Activated naive CD4-positive, alpha-beta T cell treated with anti-CD3 and anti-CD28 coated beads, Interleukin-2, amount 50 U/mL, for 24 hours (primary cell): ENCODE measurements around the gene TENT4A.

Experiments
- H3K27ac Mint-ChIP-seq: one replicate; pipeline ENCODE4 v1.8.0; 2021; ENCODE audit warnings: mild to moderate bottlenecking, mixed read lengths
- H3K27me3 Mint-ChIP-seq: one replicate; pipeline ENCODE4 v1.8.0; 2021; ENCODE audit warnings: mixed read lengths
- H3K36me3 Mint-ChIP-seq: one replicate; pipeline ENCODE4 v1.8.0; 2021; ENCODE audit warnings: mixed read lengths
- H3K4me1 Mint-ChIP-seq: one replicate; pipeline ENCODE4 v1.8.0; 2021; ENCODE audit warnings: mixed read lengths
- H3K4me3 Mint-ChIP-seq: one replicate; pipeline ENCODE4 v1.8.0; 2021; ENCODE audit warnings: mild to moderate bottlenecking, mixed read lengths
- H3K9me3 Mint-ChIP-seq: one replicate; pipeline ENCODE4 v1.8.0; 2021; ENCODE audit warnings: mixed read lengths

Gene TENT4A

DNA sequence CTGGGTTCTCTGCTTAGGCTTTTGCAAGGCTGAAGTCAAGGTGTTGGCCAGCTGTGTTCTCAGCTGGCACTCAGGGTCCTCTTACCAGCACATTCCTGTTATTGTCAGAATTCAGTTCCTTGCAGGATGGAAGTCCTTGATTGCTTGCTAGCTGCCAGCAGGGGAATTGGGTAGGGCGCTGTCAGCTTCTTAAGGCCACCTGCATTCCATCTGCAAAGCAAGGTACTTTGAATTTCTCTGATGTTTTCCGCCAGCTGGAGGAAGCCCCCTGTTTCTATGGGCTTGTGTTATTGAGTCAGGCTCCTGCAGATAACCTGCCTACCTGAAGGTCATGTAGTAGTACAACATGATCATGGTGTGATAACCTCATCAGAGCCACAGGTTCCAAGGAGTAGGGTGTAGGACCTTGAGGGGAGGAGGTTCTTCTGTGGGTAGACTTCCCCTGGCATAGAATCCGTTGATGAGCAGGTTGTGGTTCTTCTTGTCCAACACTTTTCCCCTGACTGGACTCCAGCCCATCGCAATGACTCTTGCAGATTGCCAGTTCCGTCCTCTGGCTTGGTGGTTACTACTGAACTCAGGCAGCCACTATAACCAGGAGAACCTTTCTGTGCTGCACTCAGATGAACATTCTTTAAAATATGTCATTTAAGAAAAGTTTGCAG is 6.8 kb downstream of the TENT4A start:
- Mint-ChIP-seq H3K27ac (no peak overlapping the region), H3K4me3 (no peak overlapping the region), H3K36me3 (peaks cover 7% of the 10 kb centered on the region), H3K9me3 (no peaks in the 10 kb centered on the region), H3K4me1 (peaks cover 96% of the 10 kb centered on the region), H3K27me3 (no peaks in the 10 kb centered on the region)

DNA sequence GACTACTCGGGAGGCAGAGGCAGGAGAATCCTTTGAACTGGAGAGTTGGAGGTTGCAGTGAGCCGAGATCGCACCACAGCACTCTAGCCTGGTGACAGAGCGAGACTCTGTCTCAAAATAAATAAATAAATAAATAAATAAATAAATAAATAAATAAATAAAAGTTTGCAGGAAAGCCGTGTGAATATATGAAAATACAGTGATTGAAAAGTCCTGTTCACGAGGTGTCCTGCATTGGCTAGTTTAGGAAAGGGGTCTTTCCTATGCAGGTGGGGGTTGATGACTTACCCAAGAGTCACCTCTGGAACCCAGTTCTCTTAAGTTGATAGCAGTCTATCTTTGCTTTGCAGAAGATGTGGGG is 7.3 kb downstream of the TENT4A start:
- H3K27me3 Mint-ChIP-seq = no peaks in the 10 kb centered on the region
- H3K9me3 Mint-ChIP-seq = no peaks in the 10 kb centered on the region
- peaks cover 96% of the 10 kb centered on the region for H3K4me1 Mint-ChIP-seq
- no peak overlapping the region for H3K27ac Mint-ChIP-seq
- no peak overlapping the region for H3K4me3 Mint-ChIP-seq
- H3K36me3 Mint-ChIP-seq = peaks cover 7% of the 10 kb centered on the region

DNA sequence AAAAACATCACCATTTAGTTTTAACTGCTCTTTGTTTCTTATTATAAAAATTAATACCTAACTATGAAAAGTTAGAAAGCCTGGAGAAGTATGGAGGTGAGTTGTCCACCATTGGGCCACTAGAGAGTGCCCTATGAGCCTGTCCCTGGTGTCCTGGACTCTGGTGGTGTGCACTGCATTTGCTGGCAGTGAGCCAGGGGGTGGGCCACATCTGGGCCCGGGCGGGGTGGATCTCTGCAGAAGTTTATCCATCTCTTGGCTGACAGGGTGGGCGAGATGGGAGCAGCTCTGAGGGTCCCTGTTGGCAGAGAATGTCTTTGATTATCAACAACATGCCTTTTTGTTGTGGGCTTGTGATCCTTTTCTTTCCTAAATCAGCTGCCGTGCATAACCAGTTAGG is 8.2 kb downstream of the TENT4A start:
- no peaks in the 10 kb centered on the region for H3K27me3 Mint-ChIP-seq
- no peaks in the 10 kb centered on the region for H3K9me3 Mint-ChIP-seq
- peaks cover 96% of the 10 kb centered on the region for H3K4me1 Mint-ChIP-seq
- peaks cover 7% of the 10 kb centered on the region for H3K36me3 Mint-ChIP-seq
- H3K27ac Mint-ChIP-seq = no peak overlapping the region
- peak overlapping the region; percentile 54 for H3K4me3 Mint-ChIP-seq

DNA sequence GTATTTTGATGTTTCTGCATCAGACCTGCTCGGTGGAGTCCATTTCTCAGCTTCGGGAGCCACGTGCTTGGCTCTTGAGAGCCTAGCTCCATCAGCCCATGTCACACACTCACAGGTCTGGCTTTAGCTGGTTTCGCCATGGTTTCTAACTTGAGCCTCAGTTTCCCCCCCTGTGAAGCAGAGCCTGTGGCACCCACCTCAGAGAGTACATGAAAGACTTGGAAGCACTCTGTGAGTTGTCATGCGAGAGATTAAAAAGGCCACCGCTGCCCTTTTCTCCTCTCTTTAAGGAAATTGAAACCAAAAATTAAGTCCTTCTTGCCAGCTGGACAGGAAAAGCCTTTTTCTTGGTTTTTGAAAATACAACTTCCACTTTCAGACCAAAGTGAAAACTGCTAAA is 8.8 kb downstream of the TENT4A start:
- no peak overlapping the region for H3K27ac Mint-ChIP-seq
- peak overlapping the region; percentile 54 for H3K4me3 Mint-ChIP-seq
- H3K36me3 Mint-ChIP-seq = peaks cover 7% of the 10 kb centered on the region
- H3K4me1 Mint-ChIP-seq = peaks cover 96% of the 10 kb centered on the region
- H3K27me3 Mint-ChIP-seq = no peaks in the 10 kb centered on the region
- no peaks in the 10 kb centered on the region for H3K9me3 Mint-ChIP-seq

DNA sequence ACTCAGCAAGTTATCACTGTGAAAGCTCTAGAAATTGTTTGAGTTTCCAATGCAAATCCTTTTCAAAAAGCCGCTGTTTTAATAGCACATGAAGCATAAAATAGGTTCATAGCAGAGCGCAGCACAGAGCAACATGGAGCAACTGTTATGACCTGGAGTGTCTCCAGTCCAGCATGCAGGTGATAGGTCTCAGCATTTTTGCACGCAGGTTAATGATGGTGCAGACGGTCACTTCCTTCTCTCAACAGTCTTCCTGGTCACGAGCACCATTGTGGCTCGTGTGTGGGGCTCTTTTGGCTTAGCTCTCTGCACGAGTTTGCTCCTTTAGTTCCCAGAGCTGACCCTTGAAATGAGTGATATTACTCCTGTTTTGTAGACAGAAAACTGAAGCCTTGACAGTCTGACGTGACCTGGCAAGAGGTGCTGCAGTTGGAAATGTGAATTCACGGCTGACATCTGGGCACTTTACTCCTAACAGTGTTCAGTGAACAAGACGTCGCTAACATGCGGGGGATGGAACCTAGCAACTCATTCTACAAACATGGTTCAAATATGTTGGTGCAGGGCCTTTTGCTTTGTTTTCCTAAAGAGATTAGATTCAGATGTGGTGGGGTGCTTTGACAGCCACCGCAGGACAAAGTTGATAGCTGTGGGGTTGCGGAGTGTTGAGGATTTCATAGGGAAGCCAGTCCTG is 10.0 kb downstream of the TENT4A start:
- H3K27me3 Mint-ChIP-seq = no peaks in the 10 kb centered on the region
- H3K27ac Mint-ChIP-seq = peak overlapping the region; percentile 32
- H3K4me3 Mint-ChIP-seq = no peak overlapping the region
- no peaks in the 10 kb centered on the region for H3K9me3 Mint-ChIP-seq
- peaks cover 96% of the 10 kb centered on the region for H3K4me1 Mint-ChIP-seq
- H3K36me3 Mint-ChIP-seq = peaks cover 7% of the 10 kb centered on the region

DNA sequence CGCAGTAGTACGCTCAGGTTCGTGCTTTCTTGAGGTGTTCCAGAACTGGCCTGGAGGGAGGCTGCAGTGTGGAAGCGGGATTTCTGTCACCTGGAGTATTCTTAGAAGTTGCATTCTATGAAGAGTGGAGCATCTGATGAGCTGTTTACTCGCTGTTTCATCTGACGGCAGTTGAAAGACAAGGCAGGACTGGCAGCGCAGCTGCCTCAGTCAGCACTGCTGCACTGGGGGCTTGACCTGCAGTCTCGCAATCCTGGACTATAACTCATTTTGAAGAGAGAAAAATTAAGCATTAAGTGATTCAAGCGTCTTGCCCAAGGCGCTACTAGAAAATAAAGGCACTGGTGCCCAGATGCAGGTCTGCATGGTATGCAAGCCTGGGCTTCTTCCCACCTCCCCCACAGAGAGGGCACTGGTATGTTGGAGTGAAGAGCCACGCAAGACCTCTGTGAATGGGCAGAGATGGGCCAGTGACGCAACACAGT is 10.6 kb downstream of the TENT4A start:
- Mint-ChIP-seq H3K36me3 (peaks cover 7% of the 10 kb centered on the region), H3K27ac (peak overlapping the region; percentile 32), H3K27me3 (no peaks in the 10 kb centered on the region), H3K4me1 (peaks cover 95% of the 10 kb centered on the region), H3K9me3 (no peaks in the 10 kb centered on the region), H3K4me3 (no peak overlapping the region)

DNA sequence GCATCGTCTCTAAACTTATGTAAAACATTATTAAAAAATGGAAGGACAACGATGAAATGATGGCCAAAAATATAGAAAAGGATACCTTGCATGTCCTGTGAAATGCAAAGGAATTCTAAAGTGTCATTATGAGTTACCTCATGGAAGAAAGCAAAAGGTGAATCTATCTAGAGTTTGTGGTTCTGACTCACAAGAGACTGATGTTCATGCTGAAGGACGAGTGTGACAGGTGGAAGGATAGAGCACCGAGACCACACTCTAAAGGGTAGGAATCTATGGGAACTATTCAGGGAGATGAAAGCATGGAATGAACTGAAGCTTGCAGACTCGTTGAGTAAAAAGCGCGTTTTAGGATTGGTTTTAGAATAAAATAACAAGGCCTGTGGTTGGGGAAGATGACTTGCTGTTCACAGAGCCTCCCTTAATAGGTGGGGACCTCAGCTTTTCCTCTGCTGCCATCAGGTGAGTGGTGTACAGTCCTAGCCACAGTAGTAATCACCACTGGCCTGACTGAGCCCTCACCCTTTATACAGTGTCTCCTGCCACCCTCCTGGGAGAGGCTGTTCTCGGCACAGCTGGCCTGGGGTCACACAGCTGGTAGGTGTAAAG is 11.2 kb downstream of the TENT4A start:
- peaks cover 95% of the 10 kb centered on the region for H3K4me1 Mint-ChIP-seq
- H3K9me3 Mint-ChIP-seq = no peaks in the 10 kb centered on the region
- H3K4me3 Mint-ChIP-seq = no peak overlapping the region
- no peaks in the 10 kb centered on the region for H3K27me3 Mint-ChIP-seq
- H3K27ac Mint-ChIP-seq = no peak overlapping the region
- H3K36me3 Mint-ChIP-seq = peaks cover 4% of the 10 kb centered on the region

DNA sequence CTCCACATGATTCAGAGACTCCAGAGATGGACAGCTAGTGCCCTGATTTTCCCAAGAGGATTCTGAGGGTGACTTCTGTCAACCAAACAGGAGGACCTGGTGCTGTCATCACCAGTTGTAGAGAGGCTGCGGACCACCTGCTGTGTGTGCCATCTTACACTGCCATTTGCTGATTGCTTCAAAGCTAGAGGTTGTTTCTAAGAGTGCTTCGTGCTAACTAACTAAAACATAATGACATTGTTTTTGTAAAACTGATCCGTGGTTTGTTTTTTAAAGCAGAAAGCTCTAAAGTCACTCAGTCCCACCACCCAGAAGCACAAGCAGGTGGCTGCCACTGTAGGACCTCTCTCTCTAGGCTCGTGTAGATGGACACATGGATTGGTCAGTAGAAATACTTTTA is 12.2 kb downstream of the TENT4A start:
- Mint-ChIP-seq H3K27ac (no peak overlapping the region), H3K4me1 (peaks cover 95% of the 10 kb centered on the region), H3K9me3 (no peaks in the 10 kb centered on the region), H3K36me3 (peaks cover 4% of the 10 kb centered on the region), H3K27me3 (no peaks in the 10 kb centered on the region), H3K4me3 (no peak overlapping the region)

DNA sequence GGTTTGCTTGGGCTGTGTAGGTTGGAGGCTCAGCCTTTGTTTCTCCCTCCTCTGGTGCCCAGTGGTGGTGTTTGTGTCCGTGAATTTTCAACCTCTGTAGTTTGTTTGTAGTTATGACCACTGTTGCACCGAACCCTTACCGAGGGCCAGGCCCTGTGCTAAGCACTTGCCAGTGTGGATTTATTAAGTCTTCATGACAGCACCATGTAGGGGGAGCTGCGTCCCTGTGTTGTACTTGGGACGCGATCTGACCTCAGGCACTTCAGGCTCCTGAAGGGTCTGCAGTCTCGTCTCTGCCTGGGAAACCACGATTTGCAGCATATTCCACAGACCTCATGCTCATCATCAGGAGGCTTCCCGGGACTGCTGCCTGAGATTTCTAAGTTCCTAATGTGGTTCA is 12.8 kb downstream of the TENT4A start:
- peaks cover 97% of the 10 kb centered on the region for H3K4me1 Mint-ChIP-seq
- no peaks in the 10 kb centered on the region for H3K9me3 Mint-ChIP-seq
- peaks cover 4% of the 10 kb centered on the region for H3K36me3 Mint-ChIP-seq
- no peak overlapping the region for H3K4me3 Mint-ChIP-seq
- no peaks in the 10 kb centered on the region for H3K27me3 Mint-ChIP-seq
- H3K27ac Mint-ChIP-seq = no peak overlapping the region

DNA sequence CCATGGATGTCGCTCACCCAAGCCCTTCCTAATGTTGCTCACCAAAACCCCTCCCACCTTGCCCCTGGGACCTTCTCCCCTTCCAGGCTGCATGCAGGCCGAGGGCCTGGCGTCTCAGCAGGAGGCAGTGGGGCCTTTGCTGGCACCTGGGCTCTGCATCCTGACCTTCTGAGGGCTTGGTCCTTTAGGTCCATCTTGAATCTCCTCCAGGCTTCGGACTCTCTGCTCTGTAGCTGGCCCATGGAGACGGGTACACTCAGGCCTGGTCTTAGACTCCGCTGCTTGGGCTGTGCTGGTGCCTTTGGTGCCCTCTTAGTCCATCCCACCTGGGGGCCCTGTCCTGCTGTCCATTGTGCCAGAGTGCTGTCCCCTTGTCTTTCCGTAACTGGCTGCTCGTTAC is 14.0 kb downstream of the TENT4A start:
- H3K27me3 Mint-ChIP-seq = no peaks in the 10 kb centered on the region
- no peaks in the 10 kb centered on the region for H3K9me3 Mint-ChIP-seq
- H3K4me3 Mint-ChIP-seq = peak overlapping the region; percentile 3
- peaks cover 96% of the 10 kb centered on the region for H3K4me1 Mint-ChIP-seq
- peaks cover 4% of the 10 kb centered on the region for H3K36me3 Mint-ChIP-seq
- peak overlapping the region; percentile 21 for H3K27ac Mint-ChIP-seq

DNA sequence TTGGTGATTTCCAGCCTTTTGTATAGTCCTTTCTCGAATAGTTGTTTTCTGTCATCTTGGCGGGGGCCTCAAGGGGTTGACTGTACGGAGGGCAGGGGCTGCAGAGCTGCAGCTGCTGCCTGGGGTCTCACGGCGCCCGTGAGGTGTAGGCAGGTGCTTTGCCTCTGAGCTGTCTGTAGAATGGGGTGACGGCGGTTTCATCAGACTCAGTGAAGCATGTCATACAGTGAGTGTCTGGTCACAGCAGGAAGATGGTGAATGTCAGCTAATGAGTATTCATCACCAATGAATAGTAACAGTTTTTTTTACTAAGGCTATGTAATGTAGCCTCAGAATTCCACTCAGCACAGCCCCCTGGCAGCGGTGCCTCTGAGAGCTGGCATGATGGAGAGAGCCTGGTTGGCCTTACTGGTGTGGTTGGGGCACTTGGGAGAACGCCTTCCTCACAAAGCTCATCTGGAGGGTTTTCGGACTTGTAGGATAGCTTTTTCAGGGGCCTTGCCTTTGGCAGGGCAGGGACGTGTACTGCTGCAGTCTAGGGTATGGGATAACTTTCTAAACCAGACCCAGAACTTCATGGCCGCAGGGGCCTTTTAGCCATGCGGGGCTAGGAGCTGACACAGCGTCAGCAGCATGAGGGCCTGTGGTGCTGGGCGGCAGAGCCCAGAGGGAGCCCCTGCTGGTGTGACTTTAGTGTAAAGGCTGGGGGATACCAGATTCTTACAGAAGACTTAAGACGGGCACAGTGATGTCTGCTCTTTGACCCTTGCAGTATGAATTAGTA is 15.0 kb downstream of the TENT4A start:
- Mint-ChIP-seq H3K27me3 (no peaks in the 10 kb centered on the region), H3K36me3 (peaks cover 4% of the 10 kb centered on the region), H3K9me3 (no peaks in the 10 kb centered on the region), H3K4me3 (peak overlapping the region; percentile 5), H3K4me1 (peaks cover 96% of the 10 kb centered on the region), H3K27ac (peak overlapping the region; percentile 92)

DNA sequence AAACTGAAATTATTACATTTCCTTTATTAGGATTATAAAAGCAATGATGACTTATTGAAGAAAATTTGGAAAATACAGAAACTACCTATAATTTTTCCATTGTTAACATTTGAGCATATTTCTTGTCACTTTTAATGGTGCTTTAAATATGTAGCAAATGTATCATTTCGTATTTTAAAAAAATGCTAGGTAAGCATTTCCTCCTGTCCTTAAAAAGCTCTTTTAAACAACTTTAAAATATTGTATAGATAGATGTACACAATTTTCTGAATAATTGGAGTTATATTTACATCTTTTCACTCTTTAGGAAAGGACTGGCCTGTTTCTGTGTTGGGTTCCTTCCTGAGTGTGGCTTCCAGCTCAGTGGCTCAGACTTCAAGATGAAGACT is 15.6 kb downstream of the TENT4A start:
- Mint-ChIP-seq H3K27ac (peak overlapping the region; percentile 76), H3K4me3 (peak overlapping the region; percentile 57), H3K27me3 (no peaks in the 10 kb centered on the region), H3K4me1 (peaks cover 96% of the 10 kb centered on the region), H3K36me3 (peaks cover 7% of the 10 kb centered on the region), H3K9me3 (no peaks in the 10 kb centered on the region)

DNA sequence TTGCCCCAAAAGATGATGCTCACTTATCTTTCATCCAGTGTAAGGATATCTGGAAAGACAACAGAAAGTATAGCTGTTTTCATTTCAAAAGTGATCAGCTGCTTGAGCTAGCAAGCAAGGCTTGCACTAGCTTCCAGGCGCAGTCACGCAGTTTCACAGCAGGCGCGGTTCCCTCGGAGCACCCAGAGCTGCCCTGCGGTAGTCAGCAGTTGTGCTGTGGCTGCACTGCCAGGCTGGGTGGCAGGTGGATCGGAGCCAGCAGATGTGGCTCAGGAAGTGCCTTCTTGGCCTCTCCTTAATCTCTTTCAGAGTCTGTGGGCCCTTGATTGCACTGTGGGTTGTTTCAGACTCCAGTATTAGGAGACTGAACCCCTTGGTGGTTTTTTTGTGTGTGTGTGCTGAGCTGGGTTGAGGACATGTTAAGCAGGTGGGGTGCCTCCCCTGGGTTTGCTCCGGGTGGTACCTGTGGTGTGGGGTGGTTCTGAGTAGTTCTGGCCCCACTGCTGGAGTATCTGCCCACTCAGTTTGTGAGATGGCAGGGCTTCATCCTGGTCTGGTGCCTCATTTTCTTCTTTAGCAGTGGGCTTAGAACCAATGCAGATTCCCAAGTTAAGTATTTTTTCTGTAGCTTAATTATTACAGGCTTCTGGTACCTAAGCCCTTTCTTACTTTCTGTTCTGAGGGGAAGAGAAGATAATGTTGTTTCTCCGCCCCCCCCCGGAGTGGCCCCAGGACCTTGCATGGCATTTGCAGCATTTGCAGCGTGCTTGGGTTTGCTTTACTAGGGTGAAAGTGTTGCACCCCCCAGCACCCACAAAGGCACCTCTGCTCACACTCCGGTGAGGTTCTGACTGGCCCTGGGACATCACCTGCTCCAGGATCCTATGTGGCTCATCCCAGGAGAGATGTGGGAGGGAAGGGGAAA is 16.4 kb downstream of the TENT4A start:
- H3K27ac Mint-ChIP-seq = peak overlapping the region; percentile 76
- H3K36me3 Mint-ChIP-seq = peaks cover 3% of the 10 kb centered on the region
- H3K4me3 Mint-ChIP-seq = peak overlapping the region; percentile 57
- H3K4me1 Mint-ChIP-seq = peaks cover 93% of the 10 kb centered on the region
- H3K27me3 Mint-ChIP-seq = no peaks in the 10 kb centered on the region
- no peaks in the 10 kb centered on the region for H3K9me3 Mint-ChIP-seq

DNA sequence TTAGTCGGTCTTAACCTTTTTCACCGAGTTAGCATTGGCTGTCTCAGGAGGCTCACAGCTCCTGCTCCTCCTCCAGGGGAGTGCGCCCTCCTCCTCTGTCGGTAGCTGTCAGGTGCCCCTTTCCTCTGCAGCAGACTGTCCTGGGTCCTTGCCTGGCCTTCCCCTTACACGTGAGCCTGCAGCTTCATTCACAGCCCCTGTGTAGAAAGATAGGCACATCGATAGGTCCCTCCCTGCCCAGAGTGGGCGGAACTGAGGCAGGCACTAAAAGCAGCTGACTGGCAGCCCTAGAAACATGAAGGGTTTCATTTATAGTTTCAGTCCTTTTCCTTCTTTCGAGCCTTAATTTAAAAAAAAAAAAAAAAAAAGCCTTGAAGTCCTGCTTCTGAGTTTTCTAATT is 17.2 kb downstream of the TENT4A start:
- Mint-ChIP-seq H3K27ac (peak overlapping the region; percentile 41), H3K9me3 (no peaks in the 10 kb centered on the region), H3K4me1 (peaks cover 94% of the 10 kb centered on the region), H3K36me3 (peaks cover 3% of the 10 kb centered on the region), H3K27me3 (no peaks in the 10 kb centered on the region), H3K4me3 (no peak overlapping the region)

DNA sequence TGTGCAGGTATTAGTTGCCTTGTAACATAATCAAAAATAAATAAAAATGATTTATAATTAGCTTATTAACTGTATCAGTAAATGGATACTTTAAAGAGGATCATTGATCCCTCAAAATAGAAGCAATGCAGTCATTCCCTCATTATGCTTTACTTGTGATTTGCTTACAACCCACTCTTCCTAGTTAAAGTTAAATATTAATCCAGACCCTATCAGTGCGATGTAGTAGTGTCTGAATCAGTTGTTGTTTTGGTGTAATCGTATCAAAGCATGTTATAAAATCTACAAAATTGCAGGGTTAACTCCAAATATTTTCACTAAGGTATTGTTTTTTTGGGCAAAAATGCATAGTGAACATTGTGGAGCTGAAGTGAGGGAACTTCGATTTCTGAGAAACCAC is 17.6 kb downstream of the TENT4A start:
- H3K4me1 Mint-ChIP-seq = peaks cover 93% of the 10 kb centered on the region
- peaks cover 3% of the 10 kb centered on the region for H3K36me3 Mint-ChIP-seq
- no peaks in the 10 kb centered on the region for H3K27me3 Mint-ChIP-seq
- peak overlapping the region; percentile 76 for H3K27ac Mint-ChIP-seq
- no peak overlapping the region for H3K4me3 Mint-ChIP-seq
- H3K9me3 Mint-ChIP-seq = no peaks in the 10 kb centered on the region
